Panc1 (cell line): Measurements from ENCODE around the gene COL5A1. TPM values are rescaled to one million over a fixed set of nuclear protein-coding genes. Genes with fewer than 3 reads are reported as not detected.

Source experiments
- ATAC-seq: fragments of 200-7000 bp; cut with Tn5 transposase; 2 replicates; pipeline ENCODE4 v1.9.1; 2020; ENCODE audit warnings: mild to moderate bottlenecking, moderate library complexity
- BruUV-seq: library from RNA; stranded (reverse); fragments of 400-500 nt; replicated peaks from 2 replicates; lab custom pipeline; 2021; lab: Mats Ljungman, UMichigan
- CTCF ChIA-PET: fragments of 300-600 bp; sonication (Branson Sonifier 250); formaldehyde crosslinking; loops from one replicate; lab custom pipeline; 2022; ENCODE audit warnings: antibody characterized with exemption; lab: Charles Lee
- POLR2A ChIA-PET: fragments of 300-600 bp; sonication (Branson Sonifier 250); formaldehyde crosslinking; loops from one replicate; lab custom pipeline; 2022; ENCODE audit warnings: antibody characterized with exemption; lab: Charles Lee
- DNase-seq: peaks from one replicate; pipeline ENCODE4 v3.0.0-alpha.2; 2010; ENCODE audit warnings: low read depth, low spot score
- H3K27ac ChIP-seq: 2 replicates; pipeline ENCODE4 v1.5.1; 2011; ENCODE audit warnings: mild to moderate bottlenecking, low read length, inconsistent platforms
- H3K27me3 ChIP-seq: fragments of 200-500 bp; sonication (Bioruptor generic); 2 replicates; pipeline ENCODE4 v1.6.0; 2014; ENCODE audit warnings: low read length, inconsistent platforms; ENCODE audit not compliant: control insufficient read depth, insufficient read depth
- H3K36me3 ChIP-seq: fragments of 200-500 bp; sonication (Bioruptor generic); 2 replicates; pipeline ENCODE4 v1.5.1; 2014; ENCODE audit warnings: inconsistent platforms, mild to moderate bottlenecking, low read length, moderate library complexity; ENCODE audit not compliant: control insufficient read depth, insufficient read depth
- H3K4me1 ChIP-seq: 2 replicates; pipeline ENCODE4 v1.5.1; 2011; ENCODE audit warnings: inconsistent platforms, mild to moderate bottlenecking, low read length, moderate library complexity; ENCODE audit not compliant: control insufficient read depth, insufficient read depth
- H3K4me3 ChIP-seq, 2 experiments: 2 replicates each; pipeline ENCODE4 v1.5.1; 2011 to 2012; ENCODE audit warnings: low read depth in 2 of 2, low read length in 2 of 2, mild to moderate bottlenecking in 2 of 2, inconsistent platforms in 1 of 2, moderate library complexity in 1 of 2
- H3K9me3 ChIP-seq: fragments of 200-500 bp; sonication (Bioruptor generic); 2 replicates; pipeline ENCODE4 v1.5.1; 2014; ENCODE audit warnings: low read depth, mild to moderate bottlenecking, inconsistent platforms, low read length, moderate library complexity; ENCODE audit not compliant: control insufficient read depth, insufficient read depth
- CTCF ChIP-seq: fragments of 450-650 bp; IDR thresholded peaks from 2 replicates; pipeline ENCODE4 v1.5.1; 2017; ENCODE audit warnings: mild to moderate bottlenecking
- POLR2AphosphoS5 ChIP-seq: IDR thresholded peaks from 2 replicates; pipeline ENCODE4 v1.6.1; 2012; ENCODE audit warnings: mild to moderate bottlenecking, low read depth, low read length, moderate library complexity
- REST ChIP-seq, 2 experiments: IDR thresholded peaks; 2 replicates each; pipeline ENCODE4 v1.6.1; 2011 to 2012; ENCODE audit warnings: low read depth in 2 of 2, control low read depth in 1 of 2, low read length in 1 of 2, mild to moderate bottlenecking in 1 of 2, moderate library complexity in 1 of 2; ENCODE audit not compliant: insufficient read depth in 1 of 2
- SIN3A ChIP-seq: IDR thresholded peaks from 2 replicates; pipeline ENCODE4 v1.6.1; 2012; ENCODE audit warnings: low read depth, mild to moderate bottlenecking, low read length, moderate library complexity, borderline replicate concordance; ENCODE audit not compliant: insufficient read depth
- TCF7L2 ChIP-seq: IDR thresholded peaks from 2 replicates; pipeline ENCODE4 v1.6.1; 2011; ENCODE audit warnings: mild to moderate bottlenecking, low read depth, low read length, inconsistent platforms
- in situ Hi-C: cut with HindIII; loops from 2 replicates; pipeline ENCODE4 v1.10.0; 2016; ENCODE audit warnings: low sequenced_read_pairs, low pct_unique_long_range_greater_than_20kb
- intact Hi-C: fragments of 100-400 bp; cut with micrococcal nuclease; formaldehyde crosslinking; loops from one replicate; pipeline ENCODE4 v1.10.0; 2022; ENCODE audit not compliant: unreplicated experiment
- total RNA-seq: library from RNA; stranded (reverse); gene quantifications from one replicate; pipeline ENCODE4 v1.2.1, GENCODE V29; 2021; ENCODE audit not compliant: unreplicated experiment

COL5A1 gene
- total RNA-seq, 1 experiment from 2014 or later, result 5.7 TPM

GRCh38 chr9:134743853-134744252 lies 102.2 kb downstream of the COL5A1 start:
- ChIA-PET POLR2A (no interaction called here), CTCF (no interaction called here)
- Histone ChIP-seq H3K9me3 (no peaks in the 10 kb centered on the region), H3K27ac (no peak overlapping the region), H3K4me1 (no peaks in the 10 kb centered on the region; the same call in 1 of the 2 replicates), H3K27me3 (no peaks in the 10 kb centered on the region), H3K36me3 (no peaks in the 10 kb centered on the region), H3K4me3 (no peak overlapping the region)
- intact Hi-C loops, result no loop called here
- DNase-seq (no peak), ATAC-seq (no peak)
- in situ Hi-C loops, result no loop called here
- no peak for TF ChIP-seq TCF7L2
- TF ChIP-seq SIN3A, result no peak
- no peak for TF ChIP-seq CTCF
- BruUV-seq, result no TSS peak

- intact Hi-C loops (no loop called here), in situ Hi-C loops (no loop called here)
- ATAC-seq, result no peak
- Histone ChIP-seq H3K4me3 (no peak overlapping the region), H3K27ac (no peak overlapping the region), H3K9me3 (no peaks in the 10 kb centered on the region), H3K27me3 (no peaks in the 10 kb centered on the region), H3K36me3 (no peaks in the 10 kb centered on the region), H3K4me1 (no peaks in the 10 kb centered on the region)
- POLR2A ChIA-PET, result no interaction called here
- no peak for TF ChIP-seq TCF7L2
- no TSS peak for BruUV-seq
- CTCF ChIA-PET, result no interaction called here
- DNase-seq, result no peak
These were observed 103.0 kb downstream of the COL5A1 start for GRCh38 chr9:134744385-134745295.

- ChIA-PET CTCF (no interaction called here), POLR2A (no interaction called here)
- no TSS peak for BruUV-seq
- no peak for TF ChIP-seq SIN3A
- no peaks in the 10 kb centered on the region for H3K4me1 ChIP-seq
- no peaks in the 10 kb centered on the region for H3K36me3 ChIP-seq
- DNase-seq (no peak), ATAC-seq (no peak)
- no peak overlapping the region for H3K27ac ChIP-seq
- intact Hi-C loops (no loop called here), in situ Hi-C loops (no loop called here)
- no peak overlapping the region for H3K4me3 ChIP-seq
- H3K27me3 ChIP-seq, result no peaks in the 10 kb centered on the region
- H3K9me3 ChIP-seq, result no peaks in the 10 kb centered on the region
These were observed 106.4 kb downstream of the COL5A1 start for GRCh38 chr9:134747951-134748489.

GRCh38 chr9:134748591-134748990 lies 107.0 kb downstream of the COL5A1 start:
- H3K36me3 ChIP-seq, result no peaks in the 10 kb centered on the region
- no peak overlapping the region for H3K4me3 ChIP-seq
- no peaks in the 10 kb centered on the region for H3K4me1 ChIP-seq
- intact Hi-C loops, result no loop called here
- no peaks in the 10 kb centered on the region for H3K27me3 ChIP-seq
- no TSS peak for BruUV-seq
- ATAC-seq (no peak), DNase-seq (no peak)
- no peaks in the 10 kb centered on the region for H3K9me3 ChIP-seq
- in situ Hi-C loops, result no loop called here
- no peak for TF ChIP-seq TCF7L2
- TF ChIP-seq SIN3A, result no peak
- TF ChIP-seq POLR2AphosphoS5, result no peak
- TF ChIP-seq CTCF, result no peak
- TF ChIP-seq REST (IDR thresholded peaks at IDR 0.05; ENCODE audit: insufficient read depth in 1 of 2, low read depth in 2 of 2, low read length in 1 of 2), result no peak
- CTCF ChIA-PET, result no interaction called here
- no peak overlapping the region for H3K27ac ChIP-seq
- POLR2A ChIA-PET, result no interaction called here
